HepG2 (cell line): ENCODE results near the gene DGKD.

Experiments used
- ARHGAP35 ChIP-seq: sonication (generic); formaldehyde crosslinking; IDR thresholded peaks from 2 replicates; pipeline ENCODE4 v1.9.0; 2022; ENCODE audit warnings: mild to moderate bottlenecking, inconsistent platforms, moderate library complexity, missing genetic modification reagents, borderline replicate concordance
- PCBP1 ChIP-seq: fragments of 200-400 bp; formaldehyde crosslinking; IDR thresholded peaks from 2 replicates; pipeline ENCODE4 v1.6.1; 2017; ENCODE audit warnings: mild to moderate bottlenecking, low read depth, low read length, borderline replicate concordance
- PCBP2 ChIP-seq: fragments of 200-400 bp; formaldehyde crosslinking; optimal IDR thresholded peaks from 2 replicates; pipeline ENCODE3; 2018; ENCODE audit warnings: low read length, low read depth; ENCODE audit not compliant: poor library complexity, severe bottlenecking
- RFX5 ChIP-seq: IDR thresholded peaks from 2 replicates; pipeline ENCODE4 v1.6.1; 2011; ENCODE audit warnings: low read depth, low read length, improper control_type of control experiment

DNA sequence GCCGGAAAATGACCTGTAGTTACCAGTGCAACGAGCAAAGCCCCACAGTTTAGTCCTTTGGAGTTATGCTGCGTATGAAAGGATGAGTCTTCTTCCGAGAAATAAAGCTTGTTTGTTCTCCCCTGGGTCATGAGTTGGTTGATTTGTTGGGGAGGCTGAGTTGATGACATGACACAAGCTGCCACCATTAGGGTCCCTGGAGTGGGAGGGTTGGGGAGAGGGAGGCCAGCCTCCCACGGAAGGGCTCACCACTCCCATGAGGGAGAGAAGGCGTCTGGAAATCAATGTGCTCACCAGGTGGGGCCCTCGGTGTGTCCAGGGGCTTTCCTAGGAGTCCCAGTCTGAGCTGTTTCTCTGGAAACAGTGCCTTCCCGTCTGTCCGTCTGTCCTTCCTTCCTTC, 7.4 kb upstream of the DGKD start:
- TF ChIP-seq RFX5 (no peak), PCBP1 (no peak), PCBP2 (no peak), ARHGAP35 (no peak)
